Stimulated activated CD4-positive, alpha-beta T cell treated with anti-CD3 and anti-CD28 coated beads, Interleukin-2, amount 100 ng/mL, for 4 hours (primary cell): ENCODE data around the gene DCX.
"Not testable (repeated sequence)": the region's sequence is repeated elsewhere in the genome, so short reads cannot be mapped to it uniquely, and the experiment has no call there.

Experiments used
- DNase-seq: peaks from one replicate; pipeline ENCODE4 v3.0.0-alpha.2; 2020; ENCODE audit warnings: low read depth

The DCX gene

DNA sequence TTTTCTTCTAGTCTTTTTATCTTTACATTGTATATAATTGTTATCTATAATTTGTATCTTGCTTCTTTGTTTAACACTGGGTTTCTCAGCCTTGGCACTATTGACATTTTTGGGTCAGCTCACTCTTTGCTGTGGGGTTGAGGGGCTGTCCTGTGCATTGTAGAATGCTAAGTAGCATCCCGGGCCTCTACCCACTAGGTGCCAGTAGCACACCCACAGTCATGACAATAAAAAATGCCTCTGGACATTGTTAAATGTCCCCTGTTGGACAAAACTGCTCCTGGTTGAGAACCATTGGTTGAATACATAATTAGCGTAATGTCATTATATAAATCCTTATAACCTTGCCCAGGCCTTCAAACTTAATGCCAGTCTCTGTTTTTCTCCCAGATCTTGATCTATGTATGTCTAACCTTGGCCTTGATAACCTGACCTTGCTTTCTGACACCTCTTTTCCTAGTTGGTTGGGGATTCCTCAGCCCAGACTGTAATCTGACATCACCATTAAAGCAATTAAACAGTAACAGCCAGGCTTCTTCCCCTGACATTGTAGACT lies 46.1 kb downstream of the DCX start:
- no peak for DNase-seq

DNA sequence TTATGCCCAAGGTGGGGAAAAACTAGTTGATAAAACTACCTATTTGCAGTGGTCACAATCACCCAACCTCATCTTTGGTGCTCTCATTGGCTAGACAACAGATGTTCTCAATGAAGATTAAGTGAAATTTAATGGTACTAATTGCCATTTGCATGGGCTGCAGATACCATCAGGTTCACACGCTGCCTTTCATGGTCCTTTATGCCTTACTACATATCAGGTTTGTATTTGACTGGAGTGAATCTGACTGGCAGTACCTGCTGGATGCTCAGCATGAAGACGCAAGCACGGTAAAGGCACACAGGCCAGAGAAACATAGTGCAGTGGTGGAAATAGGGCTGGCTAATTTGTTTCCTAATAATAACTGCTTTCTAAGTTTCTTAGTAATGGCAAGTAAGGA lies 48.3 kb downstream of the DCX start:
- DNase-seq: no peak

DNA sequence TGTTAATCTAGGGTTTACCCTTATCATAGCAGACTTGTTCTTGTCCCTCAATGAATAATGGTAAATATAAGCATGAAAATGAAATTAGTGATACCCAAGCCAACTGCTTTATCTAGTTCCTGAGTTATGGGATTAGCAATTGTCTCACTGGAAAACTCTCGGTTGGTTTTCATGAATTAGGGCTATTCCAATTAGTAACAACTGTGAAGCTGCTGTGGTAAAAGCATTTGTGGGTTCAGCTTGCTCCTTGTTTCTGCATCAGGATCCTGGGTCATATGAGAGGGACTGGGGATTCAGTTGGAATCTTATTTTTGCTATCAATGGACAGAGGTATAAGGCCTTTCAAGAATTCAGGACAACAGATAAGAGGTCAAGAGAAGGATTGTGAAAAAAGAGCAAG lies 50.2 kb downstream of the DCX start:
- DNase-seq: no peak

DNA sequence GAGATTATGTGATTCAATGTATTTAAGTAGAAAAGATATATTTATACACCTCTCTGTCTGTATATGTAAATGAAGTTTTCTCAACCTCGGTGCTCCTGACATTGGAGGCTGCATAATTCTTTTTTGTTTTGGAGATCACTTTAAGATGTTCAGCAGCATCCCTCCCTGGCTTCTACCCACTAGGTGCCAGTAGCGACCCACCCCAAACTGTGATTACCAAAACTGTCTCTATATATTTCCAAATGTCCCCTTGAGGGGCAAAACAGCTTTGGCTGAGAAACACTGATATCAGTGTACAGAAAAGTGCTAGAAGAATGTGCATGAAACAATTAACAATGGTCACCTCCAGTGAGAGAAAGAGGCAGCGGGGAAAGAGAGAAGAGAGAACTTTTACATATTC lies 51.2 kb downstream of the DCX start:
- DNase-seq: no peak

DNA sequence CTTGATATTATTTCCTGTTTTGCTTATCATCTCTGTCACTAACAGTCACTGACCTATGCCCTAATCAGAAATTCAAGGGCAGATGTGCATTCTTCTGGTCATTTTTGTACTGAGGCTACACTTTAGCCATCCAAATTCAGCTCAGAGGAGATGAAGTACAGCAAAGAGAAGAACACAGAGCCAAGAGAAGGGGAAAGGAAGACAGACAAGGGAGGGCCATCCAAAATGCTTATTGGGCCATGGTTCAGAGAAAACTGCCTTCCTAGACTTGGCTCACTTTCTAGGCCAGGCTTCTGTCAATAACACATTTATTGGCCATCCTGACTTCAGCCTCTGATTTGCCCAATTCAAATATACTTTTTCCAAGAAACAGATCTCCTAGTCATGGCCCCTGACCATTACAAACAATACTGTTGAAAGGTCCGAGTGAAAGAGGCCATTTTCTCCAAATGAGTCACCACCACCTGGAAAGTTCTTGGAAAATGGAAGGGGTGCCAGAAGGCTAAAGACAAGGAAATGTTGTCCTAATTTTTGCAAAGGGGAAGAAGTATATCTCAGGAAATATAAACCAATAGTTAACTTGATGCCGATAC lies 56.4 kb downstream of the DCX start:
- no peak for DNase-seq

DNA sequence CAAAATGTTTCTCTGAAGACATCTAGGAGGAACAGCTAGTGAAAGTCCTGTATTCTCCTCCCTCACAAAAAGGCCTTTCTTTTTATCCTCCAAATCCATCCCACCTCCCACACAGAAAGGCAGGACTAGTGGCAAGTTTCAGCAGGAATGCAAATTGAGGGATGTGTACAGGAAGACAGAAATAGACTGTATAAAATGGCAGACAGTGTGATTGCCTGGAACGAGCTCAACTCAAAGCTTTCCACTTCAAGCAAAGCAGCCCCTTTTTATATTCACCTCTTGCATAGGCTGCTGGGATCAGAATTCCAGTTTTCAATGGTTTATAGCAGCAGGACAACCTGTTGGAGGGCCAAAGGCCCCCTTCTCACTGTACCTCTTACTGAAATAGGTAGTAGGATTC lies 57.5 kb downstream of the DCX start:
- DNase-seq: no peak

DNA sequence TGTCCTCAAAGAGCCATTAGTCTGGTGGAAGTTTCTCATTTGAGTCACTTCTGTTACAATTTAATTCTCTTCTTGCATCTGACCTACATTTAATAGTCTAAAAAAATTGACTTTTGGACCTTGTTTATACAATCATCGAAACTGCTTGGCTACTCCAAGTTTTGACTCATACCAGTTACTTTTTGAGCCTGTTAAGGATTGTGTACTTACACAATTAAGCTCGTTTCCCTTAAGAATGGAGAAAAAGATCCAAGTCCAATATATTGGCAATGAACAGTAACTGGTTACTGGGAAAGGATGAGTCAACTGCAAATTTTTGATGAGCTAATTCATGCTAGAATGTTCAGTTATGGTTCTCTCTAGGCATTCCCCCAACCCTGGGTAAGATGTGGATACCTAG lies 58.2 kb downstream of the DCX start:
- no peak for DNase-seq

DNA sequence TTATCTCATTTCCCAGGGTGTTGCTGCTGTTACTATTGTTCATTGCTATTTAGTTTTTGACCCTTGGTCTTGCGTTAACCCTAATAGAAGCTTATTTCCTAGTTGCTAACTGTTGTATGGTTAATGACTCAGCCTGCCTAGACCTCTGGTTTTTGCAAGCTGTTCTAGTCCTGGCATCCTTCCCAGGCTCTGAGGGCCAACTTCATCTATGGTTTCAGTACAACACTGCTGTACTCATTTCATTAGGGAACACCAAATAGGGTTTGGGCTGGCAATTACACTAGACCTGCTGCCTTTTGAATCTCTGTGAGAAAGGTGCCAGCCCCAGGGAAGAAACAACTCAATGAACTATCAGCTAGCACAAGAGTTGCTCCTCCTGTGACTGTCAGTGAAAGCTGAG lies 59.6 kb downstream of the DCX start:
- DNase-seq: no peak

DNA sequence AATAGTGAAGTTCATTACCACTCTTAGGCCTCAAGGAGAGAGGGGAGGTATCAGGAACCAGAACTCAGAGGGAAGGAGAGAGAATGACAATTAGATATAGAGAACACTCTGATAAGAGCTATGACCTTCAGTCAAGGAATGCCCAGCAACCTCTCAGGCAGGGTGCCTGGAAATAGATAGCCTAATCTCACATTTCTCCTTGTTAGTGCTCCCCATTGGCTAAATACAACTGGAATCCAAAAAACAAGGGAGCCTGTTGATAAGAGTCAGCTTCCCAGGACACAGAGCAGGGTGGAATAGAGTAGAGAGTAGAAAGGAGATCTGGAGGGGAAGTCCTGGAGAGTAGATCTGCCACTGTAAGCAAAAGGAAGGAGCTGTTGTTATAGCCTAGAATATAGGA lies 62.1 kb downstream of the DCX start:
- DNase-seq: no peak

DNA sequence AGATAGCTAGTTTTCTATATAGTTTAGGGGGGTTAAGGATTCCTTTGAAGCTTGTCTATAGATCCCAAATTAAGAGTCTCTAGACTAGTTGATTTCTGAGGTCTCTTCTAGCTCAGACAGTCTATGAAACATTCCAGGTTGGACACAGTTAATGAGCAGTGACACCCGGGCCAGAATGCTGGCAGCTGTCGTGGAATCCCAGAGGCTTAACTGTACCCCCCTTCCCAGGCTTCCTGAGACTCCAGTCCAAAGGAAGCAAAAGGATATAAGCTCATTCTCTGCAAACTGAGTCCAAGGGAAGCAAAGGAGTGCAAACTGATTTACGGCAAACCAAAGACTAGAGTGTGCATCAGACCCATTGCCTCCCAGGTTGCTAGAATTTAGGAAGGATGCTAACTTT lies 62.9 kb downstream of the DCX start:
- DNase-seq: no peak

DNA sequence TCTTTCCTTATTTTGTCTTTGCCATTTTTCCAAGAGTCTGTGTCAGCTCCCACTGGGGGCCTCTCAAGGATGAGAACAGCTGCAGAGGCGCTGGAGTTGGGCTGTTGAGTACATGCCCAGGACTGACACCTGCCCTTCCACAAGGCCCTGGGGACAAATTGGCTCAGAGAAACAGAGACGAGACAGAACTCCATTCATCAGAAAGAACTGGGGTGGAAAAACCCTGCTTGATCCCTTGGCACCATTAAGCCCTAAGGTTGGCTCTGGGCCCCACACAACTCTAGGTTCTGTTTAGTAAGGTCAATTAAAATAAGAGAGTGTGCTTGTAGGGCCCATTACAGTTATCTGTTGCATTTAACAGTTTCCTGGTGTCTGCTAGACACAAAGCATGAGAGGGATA lies 63.6 kb downstream of the DCX start:
- no peak for DNase-seq

DNA sequence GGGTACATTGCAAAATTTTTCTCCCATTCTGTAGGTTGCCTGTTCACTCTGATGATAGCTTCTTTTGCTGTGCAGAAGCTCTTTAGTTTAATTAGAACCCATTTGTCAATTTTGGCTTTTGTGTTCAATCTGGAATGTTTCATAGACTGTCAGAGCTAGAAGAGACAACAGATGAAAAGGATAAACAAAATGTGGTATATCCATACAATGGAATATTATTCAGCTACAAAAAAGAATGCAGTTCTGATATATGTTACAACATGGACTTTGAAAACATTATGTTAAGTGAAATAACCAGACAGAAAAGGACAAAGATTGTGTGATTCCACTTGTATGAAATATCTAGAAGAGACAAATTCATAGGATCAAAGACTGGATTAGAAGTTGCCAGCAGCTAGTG lies 65.8 kb downstream of the DCX start:
- not testable (repeated sequence) for DNase-seq

DNA sequence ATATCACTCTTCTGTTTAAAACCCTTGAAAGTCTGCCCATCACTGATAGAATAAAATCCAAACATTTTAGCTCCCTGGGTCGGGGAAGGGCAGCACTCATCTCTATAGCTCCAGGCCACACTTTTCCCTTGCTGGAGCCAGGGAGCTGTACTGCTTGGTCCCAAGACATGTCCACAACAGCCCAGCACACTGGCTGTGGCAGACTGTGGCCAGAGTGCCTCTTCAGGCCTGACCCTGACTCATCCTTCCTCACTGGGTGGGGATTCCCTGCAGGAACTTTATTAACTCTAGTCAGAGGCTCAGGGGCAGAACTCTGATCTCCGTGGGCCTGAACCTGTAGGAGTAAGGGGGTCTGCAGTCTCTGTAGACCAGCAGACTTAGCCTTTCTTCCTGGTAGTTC lies 71.9 kb downstream of the DCX start:
- DNase-seq: no peak

DNA sequence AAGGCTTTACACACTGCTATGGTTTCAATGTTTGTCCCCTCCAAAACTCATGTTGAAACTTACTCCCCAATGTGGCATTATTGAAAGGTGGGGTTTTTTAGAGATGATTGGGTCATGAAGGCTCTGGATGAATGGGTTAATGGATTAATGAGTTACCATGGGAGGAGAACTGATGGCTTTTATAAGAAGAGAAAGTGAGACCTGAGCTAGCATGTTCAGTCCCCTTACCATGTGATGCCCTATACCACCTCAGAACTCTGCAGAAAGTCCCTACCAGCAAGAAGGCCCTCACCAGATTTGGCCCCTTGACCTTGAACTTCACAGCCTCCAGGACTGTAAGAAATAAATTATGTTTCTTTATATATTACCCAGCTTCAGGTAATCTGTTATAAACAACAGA lies 72.8 kb downstream of the DCX start:
- no peak for DNase-seq

DNA sequence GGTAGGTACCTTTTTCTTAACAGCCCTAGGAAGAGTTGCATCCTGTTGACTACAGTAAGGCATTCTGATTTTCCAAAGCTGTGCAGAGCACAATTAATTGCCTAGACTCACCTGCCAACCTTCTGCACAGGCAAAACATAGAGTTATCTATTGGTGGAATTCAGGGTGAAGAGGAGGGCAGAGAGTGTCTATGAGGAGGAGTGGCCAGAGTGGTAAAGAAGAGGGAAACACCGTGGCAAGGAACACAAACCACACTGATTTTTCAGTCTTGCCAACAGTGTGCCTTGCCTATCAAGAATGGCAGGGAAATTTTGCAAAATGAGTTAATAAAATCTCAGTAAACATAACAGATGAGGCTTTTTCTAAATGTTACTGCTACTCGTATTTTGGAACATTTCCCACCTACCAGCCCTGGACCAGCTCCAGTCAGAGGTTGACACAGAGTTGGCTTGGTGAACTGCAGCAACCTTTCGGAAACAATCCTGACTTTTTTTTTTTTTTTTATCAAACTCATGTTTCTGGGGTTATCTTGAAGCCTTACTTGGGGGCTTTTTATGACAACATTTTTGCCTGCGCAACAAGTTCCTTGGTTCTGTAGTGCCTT lies 73.8 kb downstream of the DCX start:
- no peak for DNase-seq

DNA sequence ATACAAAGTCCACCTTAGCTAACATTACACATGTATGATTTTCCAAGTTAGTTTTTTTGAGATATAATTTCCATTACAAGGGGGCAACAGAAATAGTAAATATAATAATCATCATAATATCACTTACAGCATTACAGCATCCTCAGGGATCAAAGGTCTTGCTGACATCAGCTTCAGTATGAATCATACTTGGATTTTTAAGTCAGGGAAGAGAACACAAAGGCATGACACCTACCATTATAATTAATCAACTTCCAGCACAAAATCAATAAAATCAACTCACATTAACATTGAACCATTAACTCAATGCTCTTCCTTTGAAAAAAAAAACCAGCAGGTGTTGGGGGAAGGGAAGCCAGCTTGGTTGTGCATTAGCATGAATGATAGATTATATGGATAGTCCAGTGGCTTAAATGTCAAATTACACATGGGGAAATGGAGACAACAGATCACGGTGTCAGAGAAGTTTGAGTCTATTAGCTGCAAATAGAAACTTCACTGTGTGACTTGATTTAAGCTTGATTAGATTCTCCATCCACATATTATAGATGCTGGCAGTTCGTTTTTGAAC lies 74.8 kb downstream of the DCX start:
- no peak for DNase-seq

DNA sequence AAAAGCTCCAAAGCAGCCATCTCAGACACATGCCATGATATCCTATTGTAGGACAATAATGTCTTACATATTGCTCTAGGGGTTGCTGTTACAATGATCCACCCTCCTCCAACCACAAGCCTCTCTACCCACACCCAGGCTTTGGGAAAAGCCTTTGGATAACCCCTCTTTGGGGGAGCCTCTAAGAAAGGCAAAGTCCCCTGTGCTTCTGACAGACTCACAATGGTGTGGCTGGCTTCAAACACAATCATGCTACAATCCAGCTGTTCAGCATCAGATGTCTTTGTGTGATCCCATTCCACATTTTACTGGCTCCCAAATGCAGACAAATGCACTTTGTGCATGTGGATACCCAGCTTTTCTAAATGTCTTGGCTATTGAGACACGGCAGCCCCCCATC lies 75.9 kb downstream of the DCX start:
- no peak for DNase-seq

DNA sequence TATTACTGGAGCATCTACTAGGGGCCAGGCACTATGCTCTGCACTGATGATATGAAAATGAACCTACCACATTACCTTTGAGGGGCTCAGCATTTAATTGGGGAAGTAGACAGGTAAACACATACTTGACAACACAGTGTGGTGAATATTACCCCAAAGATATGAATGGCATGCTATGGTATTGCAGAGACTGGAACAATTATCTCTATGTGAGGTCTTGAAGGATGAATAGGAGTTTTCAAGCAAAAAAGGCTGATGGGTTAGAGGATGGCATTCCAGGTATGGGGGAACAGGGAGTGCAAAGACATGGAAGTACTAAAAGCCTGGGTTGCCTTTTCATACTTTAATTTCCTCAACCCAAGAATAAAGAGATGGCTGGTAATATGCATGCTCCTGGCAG lies 82.6 kb downstream of the DCX start:
- no peak for DNase-seq

DNA sequence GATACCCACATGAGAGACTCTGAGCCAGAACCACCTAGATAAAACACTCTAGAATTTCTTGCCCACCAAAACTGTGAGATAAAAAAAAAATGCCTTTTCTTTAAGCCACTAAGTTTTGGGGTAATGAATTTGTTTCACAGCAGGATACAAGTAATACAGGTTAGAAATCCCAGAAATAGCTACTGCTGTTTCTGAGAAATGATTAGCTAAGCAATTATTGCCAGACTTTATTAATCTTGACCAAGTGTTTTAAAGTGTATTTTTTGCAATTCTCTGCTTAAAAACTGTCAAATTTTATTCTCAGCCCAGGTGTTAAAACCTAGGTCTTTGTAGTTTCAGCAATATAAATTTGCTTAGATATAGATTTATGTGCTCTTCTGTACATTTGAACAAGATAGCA lies 83.1 kb downstream of the DCX start:
- no peak for DNase-seq

DNA sequence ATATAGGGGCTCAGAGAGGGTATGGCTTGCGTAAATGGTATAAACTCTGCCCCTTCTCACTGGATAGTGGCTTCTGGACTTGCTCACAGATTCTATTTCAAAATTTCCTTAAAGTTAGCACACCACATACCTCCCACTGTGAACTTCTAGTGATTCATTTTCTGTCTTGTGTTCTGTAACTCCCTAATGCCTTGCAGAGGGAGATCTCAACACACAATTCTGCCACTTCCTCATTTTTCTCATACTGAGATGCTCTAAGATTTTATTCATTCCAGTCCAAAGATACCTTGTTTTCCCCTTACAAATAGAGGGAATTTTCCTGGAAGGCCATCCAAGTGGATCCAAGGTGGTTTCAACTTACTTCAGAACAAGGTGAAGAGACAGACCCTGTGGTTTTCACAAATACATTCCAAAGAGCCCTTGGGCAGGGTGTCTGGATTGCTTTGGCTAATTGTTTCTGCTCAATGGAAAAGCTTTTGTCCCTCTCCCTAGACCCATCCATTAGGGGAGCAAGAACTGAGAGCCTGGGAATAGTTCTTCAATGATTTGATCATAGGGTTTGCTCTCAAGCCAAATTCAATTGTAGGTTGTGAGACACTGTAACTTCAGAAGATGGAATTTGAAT lies 89.6 kb downstream of the DCX start:
- DNase-seq: no peak

DNA sequence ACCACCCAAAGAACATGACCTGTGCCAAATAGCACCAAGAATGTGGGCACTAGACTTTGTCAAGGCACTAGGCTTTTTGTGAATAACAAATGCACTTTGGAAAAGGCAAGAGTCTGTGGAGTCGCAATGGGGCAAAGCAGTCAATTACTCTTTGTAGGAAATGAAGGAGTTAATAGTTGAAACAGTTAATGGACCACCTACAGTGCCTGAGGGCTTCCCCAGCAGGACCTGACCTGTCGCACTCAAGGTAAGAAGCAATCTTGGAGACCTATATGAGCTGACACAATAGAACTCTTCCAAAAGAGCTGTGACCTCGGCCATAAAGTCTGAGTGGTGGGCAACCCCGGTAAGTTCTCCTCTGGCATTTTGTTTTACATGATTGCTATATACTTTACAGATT lies 92.5 kb downstream of the DCX start:
- DNase-seq: no peak

DNA sequence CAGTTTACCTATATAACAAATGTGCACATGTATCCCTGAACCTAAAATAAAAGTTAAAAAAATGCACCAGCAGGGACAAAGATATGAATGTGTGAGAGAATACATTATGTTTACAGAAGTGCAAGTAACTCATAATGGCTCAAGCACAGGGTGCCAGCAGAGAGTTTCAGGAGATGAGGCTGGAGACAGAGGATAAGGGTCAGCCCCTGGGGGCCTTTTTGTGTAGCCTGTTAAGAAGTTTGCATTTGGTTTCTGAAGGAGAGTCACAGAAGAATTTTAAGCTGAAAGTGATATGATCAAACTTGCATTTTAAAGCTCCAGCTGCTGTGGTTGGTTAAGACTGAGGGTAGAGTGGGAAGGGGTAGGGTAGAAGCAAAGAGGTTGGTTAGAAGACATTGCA lies 93.1 kb downstream of the DCX start:
- no peak for DNase-seq

DNA sequence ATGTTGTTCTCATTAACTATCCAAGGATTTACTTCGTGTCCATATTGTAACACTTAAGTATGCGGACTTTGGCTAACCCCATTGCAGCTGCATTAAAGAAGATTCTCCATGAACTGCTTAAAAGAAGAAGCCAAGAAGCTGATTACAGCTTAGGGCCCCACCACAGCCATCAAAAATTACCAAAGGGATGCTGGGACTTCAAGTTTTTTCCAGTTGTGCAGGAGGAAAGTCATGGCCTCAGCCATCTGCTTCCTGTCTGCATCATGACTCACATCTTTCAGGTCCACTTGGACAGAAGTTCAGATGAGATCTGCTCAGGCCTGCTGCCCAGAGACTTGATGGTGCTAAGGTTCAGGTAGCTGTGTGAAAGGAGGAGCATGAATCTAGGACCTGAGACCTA lies 102.9 kb downstream of the DCX start:
- no peak for DNase-seq

DNA sequence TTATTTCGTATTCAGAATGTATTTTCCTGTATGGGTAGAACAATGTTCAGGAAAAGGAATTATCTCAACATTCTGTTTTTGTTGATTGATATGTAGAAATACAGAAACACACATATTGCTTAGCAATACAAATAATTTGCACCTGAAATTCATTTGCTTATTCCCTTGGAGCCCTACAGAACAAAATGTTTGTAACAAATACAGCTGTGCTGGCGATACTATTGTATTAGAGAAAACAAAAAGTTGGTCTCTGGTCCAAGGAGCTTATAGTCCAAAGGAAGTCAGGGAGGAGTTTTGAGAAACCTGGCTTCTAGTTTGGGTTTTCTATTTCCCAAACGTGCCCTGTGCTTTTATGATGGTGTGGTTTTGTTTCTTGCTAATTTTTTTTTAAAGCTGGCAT lies 104.0 kb downstream of the DCX start:
- DNase-seq: no peak
